WI38 (cell line): ENCODE measurements around the gene PSMB7.

Source experiments
- H3K4me3 ChIP-seq: 2 replicates; pipeline ENCODE4 v1.5.1; 2011; ENCODE audit warnings: low read depth, mild to moderate bottlenecking, control low read depth, low read length
- TF ChIP-seq, protein P1 (sequence below): IDR thresholded peaks from 2 replicates; pipeline ENCODE4 v1.5.1; 2012; ENCODE audit warnings: low read depth, mild to moderate bottlenecking, control low read depth, low read length

PSMB7 gene

DNA sequence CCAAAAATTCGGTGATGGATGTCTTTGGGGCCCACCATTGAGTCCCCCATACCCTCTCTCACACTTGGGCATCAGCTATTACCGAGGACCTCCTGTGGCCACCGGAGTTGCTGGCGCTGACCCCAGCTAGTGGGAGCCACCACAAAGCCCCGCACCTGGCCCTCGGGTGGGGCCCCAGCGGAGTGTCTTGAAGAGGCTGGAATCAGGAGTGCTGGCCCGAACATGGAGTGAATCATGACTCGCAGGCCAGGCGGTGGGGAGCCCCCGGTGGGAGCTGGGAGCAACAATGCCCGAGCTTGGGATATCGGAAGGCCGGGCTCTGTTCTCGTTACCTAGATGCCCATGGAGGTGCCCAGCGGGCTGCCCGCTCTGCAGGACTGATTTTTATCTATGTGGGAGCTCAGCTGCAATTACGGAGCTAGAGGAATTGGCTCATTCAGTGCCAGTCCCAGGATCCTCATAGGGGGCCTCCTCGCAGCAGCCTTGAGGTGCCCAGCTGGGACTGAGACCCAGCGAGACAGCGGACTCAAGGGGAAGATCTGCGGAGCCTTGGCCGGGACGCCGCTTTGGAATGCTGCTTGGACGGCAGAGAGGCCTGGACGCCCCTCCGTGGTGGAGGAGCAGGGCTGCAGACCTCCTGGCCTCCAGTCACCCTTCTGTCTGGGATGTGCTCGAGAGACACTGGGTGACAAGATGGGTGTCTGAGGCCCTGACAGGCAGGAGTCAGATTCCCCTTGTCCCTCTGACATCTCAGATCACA lies 70.8 kb downstream of the PSMB7 start:
- no peak overlapping the region for H3K4me3 ChIP-seq
- TF ChIP-seq, protein P1, sequence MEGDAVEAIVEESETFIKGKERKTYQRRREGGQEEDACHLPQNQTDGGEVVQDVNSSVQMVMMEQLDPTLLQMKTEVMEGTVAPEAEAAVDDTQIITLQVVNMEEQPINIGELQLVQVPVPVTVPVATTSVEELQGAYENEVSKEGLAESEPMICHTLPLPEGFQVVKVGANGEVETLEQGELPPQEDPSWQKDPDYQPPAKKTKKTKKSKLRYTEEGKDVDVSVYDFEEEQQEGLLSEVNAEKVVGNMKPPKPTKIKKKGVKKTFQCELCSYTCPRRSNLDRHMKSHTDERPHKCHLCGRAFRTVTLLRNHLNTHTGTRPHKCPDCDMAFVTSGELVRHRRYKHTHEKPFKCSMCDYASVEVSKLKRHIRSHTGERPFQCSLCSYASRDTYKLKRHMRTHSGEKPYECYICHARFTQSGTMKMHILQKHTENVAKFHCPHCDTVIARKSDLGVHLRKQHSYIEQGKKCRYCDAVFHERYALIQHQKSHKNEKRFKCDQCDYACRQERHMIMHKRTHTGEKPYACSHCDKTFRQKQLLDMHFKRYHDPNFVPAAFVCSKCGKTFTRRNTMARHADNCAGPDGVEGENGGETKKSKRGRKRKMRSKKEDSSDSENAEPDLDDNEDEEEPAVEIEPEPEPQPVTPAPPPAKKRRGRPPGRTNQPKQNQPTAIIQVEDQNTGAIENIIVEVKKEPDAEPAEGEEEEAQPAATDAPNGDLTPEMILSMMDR: no peak

DNA sequence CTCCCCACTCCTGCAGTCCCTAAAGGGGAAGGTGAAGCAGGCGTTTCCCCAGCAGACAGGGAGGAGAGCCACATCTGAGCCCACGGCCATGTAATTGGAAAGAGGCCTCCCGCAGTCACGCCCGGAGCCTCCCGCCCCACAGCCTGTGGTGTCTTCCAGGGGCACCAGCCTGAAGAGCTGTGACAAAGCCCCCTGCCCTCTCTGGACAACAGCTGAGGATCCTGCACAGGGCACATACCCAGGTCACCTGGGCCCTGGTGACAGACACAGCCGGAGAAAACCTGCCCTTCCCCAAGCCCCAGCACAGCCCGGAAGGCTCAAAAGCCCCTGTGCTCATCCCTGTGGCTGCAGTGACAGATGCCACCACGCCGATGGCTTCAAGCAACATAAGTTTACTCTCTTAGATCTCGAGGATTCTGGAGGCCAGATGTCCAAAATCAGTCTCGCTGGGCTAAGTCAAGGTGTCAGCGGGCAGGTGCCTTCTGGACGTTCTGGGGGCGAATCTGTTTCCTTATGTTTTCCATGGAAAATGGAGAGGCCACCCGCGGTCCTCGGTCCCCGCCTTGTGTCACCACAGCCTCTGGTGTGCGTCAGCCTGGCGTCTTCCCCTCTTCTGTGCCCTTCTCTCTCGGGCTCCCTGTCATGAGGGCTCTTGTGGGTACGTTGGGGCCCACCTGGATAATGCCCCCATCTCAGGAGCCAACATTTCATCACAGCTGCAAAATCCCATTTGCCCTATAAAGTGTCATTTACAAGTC lies 71.5 kb downstream of the PSMB7 start:
- TF ChIP-seq, protein P1: no peak
- 0 out of 2 replicates have a peak overlapping the region, but pooled peaks have one; percentile 6 for H3K4me3 ChIP-seq

DNA sequence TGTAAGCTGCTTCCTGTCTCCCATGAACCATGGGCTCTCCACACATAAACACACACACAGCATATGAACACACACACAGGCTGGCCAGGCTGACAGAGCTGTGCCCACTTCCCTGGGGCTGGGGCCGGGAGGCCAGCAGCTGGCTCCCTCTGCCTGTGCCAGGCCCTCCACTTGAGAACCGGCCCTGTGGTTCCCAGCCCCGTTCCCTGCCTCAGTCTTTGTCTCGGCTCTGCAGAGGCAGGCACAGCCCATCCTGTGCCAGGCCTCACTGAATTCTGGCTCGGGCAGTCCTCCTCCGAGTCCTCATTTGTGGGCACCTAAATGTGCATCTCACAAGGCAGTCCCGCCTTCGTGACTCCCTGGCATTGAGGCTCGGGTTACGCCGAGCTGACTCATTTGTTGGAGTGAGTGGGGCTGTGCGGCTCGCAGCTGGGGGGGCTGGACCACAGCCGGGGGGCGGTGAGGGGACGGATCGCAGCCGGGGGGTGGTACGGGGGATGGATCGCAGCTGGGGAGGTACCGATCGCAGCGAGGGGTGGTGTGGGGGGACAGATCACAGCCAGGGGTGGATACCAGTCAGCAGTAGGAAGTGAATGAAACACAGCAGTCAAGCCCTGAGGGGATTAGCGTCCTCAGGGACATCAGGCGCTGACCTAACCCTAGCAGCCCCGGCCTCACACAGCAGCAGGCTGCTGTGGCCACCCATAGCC lies 72.3 kb downstream of the PSMB7 start:
- TF ChIP-seq, protein P1: no peak
- 0 out of 2 replicates have a peak overlapping the region, but pooled peaks have one; percentile 6 for H3K4me3 ChIP-seq

DNA sequence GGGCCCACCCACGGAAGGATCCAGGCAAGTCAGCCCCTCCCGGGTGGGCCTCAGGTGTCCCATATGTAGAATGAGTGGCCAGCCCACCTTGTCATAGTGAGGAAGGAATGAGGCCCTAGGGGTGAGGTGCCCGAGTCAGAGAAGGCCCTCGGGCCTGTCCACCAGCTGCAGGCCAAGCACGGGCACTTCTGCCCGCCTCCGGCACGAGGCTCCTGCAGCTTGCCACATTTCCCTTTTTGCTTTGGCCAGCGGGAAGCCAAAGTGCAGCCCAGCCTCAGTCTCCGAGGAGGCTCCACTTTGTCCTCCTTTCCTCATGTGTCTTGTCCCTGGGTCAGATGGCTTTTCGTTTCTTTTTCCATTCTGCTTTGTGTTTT lies 72.9 kb downstream of the PSMB7 start:
- TF ChIP-seq, protein P1: no peak
- H3K4me3 ChIP-seq: no peak overlapping the region

DNA sequence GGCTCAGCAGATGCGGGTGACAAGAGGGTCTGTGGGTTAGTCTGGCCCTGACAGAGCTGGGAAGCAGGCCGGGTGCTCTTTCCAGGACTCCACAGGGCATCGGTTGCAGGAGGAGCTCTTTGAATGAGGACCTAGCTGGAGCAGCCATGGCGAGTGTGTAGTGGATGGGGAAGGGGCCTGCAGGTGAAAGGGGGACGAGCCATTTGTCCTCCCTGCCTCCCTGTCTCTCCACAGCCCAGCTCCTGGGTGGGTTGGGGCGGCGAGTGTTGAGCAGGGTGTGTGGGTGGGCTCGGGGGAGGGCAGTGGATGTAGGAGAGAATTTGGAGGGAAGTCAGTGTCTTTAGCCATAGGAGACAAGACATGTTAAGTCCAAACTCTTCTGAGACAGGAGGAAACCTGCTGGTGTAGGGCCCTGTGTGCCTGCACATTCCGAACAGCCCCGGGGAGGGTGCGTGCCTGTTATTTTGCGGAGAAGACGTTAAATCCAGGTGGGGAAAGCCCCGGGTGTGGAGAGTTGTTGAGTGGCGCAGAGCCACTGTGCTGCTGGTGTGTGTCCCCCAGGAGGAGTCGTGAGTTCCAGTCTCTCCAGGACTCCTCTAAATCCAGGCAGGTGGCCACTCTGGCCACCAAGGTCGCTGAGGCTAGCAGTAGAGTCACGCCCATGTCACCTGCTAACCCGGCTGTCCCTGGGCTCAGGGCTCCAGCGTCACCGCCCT lies 73.6 kb downstream of the PSMB7 start:
- no peak overlapping the region for H3K4me3 ChIP-seq
- TF ChIP-seq, protein P1: no peak

DNA sequence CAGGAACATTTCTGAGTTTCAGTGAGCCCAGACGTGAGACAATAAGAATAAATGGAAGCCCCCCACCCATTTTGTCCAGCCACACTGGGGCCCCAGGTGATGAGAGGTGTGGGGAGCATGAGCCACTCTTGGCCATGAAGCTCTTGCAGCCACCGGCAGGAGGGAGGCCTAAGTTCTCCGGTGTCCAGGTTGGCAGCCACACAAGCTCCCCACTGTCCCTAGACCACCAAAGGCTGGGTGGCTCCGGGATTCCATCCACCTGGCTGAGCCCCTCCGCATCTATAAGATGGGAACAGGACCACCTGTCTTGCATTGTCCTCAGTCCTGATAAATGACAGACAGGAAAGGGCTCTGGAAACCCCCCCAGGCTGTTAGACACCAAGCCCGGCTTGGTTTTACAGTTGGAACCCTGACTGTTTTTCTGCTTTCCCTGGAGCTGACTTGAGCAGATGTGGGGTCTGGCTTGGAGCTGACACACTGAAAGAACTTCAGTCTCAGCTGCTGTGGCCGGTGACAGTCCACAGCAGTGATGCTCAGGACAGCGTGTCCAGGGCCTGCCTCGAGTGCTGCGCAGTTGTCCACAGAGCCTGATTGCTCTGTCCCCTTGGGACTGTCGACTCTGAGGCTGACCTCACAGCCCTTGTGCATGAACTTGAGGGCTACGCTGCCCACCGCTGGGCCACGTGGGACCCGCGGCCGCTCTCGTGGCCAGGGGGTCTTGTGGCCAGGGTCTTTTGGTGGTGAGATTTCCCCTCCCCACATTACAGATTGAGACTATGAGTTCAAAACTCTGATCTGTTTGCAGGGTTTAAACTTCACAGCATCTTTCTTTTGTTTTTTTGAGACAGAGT lies 74.8 kb downstream of the PSMB7 start:
- TF ChIP-seq, protein P1: no peak
- no peak overlapping the region for H3K4me3 ChIP-seq
